Occipital lobe (tissue), 2 donors: Measurements from ENCODE around the gene LHPP. TPM values are rescaled to one million over a fixed set of nuclear protein-coding genes. Genes with fewer than 3 reads are reported as not detected.

ENCODE experiments used
- DNase-seq: peaks from one replicate; lab custom pipeline; 2025; lab: John Stamatoyannopoulos, UW
- total RNA-seq: library from RNA; depleted of rRNA; stranded (reverse); fragments of >200 nt; gene quantifications from one replicate; pipeline ENCODE4 v1.2.3, GENCODE V29; 2014

LHPP gene
- total RNA-seq, 1 donor from 2014 or later: 9.7 TPM

DNA sequence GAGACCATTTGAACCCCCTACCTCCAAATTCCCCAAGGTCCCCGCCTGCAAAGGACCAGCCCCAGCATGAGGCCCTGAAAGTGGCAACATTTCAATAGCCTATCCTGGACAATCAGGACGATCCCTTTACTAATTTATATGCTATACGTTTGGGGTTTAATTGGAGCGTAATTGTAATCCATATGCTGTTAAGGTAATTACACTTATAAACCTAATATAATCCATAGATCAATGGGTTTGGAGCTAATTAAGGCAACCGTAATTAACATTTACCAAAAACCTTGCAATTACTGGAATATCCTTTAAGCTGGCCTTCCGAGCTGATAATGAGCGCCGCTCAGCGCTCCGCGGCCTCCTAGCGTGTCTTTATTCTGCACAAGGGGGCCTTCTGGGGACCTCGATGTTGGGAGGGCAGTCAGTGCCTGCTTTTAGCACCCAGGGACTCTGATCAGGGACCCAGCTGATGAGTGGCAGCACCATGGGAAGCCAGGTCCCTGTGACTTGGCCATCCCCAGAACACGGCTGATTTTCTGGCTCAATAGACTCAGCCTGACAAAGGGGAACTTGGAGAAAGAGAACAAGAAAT, 91.2 kb downstream of the LHPP start:
- DNase-seq: no peak

DNA sequence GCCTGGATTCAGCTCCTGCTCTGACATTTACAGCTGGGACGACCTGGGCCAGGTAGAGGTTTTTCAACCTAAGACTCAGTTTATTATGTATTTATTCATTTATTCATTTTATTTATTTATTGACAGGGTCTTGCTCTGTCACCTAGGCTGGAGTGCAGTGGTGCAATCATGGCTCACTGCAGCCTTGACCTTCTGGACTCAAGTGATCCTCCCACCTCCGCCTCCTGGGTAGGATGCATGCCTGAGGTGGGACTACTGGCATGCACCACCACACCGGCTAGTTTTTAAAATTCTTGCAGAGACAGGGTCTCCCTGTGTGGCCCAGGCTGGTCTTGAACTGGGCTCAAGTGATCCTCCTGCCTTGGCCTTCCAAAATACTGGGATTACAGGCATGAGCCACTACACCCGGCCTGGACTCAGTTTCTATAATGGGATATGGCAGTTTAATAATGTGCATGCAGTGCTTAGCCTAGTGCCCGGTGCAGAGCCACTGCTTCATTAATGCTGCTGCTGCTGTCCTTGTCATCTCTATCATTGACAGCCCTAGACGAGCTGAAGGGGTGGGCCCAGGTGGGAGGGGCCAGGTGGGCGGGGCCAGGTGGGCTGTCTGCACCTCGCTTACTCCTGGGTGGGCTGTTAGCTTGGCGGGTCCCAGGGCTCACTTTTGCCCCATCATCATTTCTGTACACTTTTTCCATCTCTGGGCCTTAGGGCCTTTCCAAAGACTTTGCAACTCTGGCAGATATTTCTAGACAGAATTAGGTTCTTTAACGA, 92.6 kb downstream of the LHPP start:
- DNase-seq: no peak

DNA sequence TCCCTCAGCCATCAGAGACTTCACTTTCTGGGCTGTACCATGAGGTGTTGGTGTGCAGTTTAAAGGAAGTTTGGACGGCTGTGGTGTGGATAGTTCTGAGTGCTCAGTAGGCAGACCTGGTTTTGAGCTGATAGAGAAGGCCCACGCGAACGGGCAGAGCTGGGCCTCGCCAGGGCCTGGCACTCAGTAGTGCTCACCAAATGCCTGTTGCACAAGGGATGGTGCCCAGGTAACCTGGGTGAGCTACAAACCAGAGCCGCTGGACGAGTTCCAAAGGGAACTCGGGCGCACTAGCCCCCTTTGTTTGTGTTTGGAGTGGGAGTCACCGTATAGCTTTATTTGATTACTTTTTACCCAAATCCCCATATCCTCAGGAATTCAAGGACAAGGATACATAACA, 95.5 kb downstream of the LHPP start:
- no peak for DNase-seq

DNA sequence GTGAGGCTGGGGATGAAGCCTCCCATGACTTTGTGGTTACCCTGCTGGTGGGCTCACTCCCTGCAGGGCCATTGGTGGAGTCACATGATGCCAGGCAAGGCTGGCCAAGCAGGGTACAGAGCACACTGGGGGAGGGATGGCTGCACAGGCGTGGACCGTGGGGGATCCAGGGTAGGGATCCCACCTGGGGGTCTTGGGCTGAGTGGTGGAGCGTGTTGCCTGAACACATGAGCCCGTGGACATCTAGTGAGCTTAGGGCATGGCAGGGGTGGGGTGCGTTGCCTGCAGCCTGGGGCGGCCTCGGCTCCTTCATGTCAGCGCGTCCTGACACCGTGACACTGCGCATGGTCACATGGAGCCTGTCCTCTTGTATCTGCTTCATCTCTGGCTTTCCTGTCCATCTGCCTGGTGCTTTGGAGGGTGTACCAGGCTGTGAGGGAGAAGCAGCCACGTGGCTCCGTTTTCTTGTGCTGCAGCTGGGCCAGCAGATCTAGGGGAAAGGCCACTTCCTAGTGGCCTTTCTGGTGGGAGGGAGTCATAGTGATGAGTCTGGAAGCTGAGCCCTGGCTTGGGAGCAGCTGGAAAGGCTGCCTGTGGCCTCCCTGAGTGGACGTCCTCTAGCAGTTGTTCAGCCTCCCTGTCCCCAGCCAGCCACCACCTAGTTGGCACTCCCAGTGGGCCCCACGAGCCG, 96.2 kb downstream of the LHPP start:
- no peak for DNase-seq

DNA sequence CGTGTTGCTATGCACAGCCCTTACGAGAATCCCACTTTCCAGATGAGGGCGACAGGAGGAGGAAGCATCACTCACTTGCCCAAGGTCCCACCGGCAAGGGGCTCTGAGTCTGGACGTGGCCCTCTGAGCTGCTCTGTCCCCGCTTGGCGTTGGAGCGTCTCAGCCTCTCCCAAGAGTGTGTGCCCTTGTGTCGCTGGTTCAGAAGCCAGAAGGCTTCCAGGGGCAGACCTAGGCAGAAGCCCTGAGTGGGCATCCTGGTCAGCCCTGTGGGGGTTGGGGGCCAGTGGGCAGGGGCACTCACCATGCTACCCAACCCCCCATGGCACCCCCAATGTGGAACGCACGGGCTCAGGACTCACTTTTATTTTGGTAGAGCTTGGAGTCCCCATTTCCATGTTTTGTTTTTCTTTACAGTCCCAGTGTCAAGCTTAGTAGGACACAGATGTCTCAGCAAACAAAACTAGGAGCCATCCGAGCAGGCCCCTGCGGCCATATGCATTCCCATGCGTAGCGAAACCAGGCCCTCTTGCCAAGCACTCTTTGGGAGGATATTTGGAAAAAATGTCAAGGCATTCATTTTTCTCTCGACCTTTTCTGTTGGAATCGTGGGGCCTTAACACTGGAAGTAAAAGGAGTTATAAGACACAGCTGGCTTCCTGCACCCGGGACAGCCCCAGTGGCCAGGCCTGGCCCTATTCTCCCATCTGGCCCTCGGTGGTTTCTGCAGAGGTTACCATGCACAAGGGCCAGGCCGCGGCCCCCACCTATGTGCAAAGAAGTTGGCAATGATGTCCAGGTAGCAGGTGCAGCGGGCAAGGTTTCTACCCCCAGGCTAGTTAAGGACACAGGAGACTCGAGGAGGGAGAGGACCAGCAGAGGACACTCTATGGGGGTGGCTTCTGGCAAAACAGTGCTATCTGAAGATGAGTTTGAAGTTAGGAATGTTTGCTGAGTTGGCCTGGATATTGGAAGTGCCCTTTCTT, 97.0 kb downstream of the LHPP start:
- DNase-seq: no peak

DNA sequence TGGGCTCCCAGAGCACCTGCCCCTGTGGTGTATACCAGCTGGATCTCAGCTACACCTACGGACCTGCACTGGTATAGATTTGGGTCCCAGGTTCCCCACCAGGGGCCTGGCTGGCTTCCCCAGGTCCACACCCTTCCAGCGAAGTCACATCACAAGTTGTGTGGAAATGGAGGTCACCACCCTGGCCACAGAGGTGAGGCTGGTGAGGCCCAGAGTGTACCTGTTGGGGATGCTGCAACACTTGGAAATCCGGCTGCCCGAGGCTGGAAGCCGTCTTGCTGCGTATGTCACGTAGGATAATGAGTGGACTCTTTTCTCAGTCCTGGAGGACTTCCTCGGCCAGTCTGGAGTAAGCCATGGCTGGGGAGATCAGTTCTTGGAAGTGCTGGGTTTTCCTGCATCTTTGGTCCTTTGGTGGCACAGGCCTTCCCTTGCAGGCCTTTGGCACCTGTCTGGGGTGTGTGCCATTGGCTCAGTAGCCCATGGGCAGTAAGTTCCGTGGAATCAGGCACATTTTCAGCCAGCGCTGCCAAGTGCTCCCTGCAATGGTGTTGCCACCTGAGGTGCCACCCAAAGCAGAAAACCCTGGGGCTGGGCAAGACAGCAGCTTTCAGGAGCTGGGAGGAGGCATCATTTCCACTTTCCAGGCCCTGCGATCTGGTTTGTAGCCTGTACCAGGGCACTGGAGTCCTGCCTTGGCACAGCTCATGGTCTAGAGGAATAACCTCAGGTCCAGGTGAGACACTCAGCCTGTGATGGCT, 97.9 kb downstream of the LHPP start:
- no peak for DNase-seq

DNA sequence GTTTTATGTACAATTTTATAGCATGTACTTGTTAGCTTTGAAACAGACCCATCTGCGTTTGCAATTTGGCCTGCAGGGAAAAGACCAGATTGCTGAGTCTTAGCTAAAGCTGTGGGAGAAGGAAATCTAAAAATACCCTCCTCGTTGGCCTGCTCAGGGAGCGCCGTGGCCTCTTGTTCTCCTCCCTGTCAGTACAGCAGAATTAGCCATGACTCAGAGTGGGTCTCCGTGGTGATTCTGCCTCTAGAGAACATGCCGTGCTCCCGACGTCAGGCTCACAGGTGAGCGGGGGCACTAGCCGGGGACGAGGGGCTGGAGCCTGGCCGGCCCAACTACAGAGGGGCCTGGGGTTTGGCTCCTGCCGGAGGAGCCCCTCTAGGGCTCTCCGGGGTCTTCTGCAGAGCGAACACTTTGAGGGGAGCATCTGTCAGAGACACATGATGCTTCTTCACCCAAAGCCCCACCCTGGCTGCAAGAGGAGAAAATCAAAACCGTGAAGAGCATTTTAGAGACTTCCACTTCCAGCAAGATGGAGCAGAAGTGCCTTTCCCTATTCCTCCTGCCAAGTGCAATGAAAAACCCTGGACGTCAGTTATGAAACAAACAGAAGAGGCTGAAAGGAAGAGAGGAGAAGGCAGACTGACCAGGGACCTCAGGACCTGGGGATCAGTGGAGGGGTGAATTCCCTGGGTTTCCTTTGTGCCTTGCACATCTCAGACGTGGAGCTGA, 98.9 kb downstream of the LHPP start:
- peak; percentile 70 for DNase-seq

DNA sequence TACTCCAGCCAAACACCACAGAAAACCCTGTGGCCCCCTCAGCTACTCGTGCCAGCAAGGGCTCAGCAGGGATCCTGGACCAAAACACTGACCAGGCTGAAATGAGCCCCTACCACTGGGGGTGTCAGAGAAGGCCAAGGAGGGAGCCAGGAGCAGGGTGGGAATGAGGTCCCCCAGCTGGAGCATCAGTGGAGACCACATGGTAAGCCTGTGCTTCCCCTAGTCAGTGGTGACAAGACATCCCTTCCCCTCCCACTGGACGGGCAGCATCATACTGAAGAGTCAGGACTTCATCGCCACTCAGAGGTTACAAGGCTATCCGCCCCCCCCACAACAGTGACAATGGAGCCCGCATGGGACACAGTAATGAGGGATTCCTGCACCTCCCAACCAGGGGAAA, 99.6 kb downstream of the LHPP start:
- DNase-seq: no peak

DNA sequence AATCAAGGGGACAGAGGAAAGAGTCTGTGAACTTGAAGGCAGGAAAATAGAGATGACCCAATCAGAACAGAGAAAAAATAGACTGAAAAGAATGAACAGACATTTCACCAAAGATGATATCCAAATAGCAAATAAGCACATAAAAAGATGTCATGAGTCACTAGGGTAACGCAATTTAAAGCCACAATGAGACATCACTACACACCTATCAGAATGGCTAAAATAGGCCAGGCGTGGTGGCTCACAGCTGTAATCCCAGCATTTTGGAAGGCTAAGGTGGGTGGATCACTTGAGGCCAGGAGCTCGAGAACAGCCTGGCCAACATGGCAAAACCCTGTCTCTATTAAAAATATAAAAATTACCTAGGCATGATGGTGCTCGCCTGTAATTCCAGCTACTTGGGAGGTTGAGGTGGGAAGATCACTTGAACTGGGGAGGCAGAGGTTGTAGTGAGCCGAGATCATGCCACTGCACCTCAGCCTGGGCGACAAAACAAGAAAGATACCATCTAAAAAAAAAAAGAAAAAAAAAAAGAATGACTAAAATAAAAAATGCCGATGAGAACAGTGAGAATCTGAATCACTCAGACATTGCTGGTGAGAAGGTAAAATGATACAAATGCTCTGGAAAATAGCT, 100.9 kb downstream of the LHPP start:
- no peak for DNase-seq

DNA sequence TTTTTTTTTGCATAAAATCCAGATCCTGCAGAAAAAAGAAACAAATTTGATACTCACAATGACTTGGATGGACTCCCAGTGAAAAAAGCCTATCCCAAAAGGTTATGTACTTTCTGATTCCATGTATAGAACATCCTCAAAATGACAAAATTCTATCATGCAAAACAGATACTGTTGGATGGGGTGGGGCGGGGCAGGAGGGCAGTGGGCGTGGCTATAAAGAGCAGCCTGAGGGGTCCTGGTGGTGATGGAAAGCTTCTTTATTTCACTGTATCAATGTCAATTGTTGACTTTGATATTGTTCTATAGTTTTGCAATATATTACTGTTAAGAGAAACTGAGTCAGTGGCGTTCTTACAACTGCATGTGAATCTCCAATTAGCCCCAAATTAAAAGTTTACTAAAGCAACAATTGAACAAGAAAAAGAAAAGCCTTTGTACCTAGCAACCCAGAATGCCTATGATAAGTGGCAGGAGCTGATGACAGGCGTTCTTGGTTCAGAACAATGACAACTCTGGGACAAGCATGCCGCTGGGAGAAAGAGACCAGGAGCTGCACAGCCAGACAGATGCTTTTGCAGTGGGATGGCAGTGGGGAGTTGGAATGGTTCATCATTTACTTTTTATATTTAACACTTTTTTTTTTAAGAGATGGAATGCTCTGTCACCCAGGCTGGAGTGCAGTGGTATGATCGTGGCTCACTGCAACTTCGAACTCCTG, 101.9 kb downstream of the LHPP start:
- DNase-seq: no peak

DNA sequence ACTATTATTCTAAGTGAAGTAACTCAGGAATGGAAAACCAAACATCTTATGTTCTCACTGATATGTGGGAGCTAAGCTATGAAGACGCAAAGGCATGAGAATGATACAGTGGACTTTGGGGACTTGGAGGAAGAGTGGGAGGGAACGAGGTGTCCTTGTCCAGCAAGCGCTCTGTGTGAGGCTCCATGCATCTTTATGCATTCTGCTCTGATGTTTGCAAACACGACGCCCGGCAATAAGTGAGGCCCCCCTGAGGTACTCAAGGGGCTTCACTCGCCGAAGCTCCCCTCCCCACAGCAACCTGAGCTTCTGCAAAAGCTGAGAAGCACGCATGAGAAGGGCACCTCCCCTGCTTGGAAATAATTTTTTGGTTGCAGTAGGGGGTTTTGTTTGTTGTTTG, 103.3 kb downstream of the LHPP start:
- peak; percentile 10 for DNase-seq

DNA sequence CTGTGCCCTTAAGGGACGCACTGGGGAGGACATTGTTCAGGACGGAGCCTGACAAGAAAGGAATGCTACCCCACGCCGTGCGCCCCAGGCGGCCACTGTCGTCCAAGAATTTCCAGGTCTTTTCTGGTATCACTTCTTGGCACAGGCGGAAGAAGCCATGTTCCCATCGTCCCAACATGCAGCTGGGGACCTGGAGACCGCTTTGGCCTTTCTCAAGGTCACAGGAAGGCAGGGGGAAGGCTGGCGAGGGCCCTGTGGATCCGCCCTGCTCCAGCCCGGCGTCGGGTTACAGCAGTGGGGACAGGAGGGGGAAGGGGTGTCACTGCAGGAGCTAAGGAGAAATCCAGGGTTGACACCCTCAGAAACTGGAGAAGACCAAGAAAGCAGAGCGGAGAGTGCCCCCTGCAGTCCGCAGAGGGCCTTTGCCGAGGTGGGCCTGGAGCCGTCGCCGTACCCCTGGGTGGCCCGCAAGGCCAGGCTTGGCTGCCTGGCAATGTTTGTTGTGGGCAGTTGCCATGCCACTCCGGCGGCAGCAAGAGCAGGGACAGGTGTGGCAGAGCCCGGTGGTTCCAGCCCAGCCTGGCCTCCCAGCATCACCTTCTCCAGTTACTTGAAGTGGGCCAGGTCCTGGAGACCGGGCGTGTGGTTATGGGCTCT, 104.1 kb downstream of the LHPP start:
- no peak for DNase-seq

DNA sequence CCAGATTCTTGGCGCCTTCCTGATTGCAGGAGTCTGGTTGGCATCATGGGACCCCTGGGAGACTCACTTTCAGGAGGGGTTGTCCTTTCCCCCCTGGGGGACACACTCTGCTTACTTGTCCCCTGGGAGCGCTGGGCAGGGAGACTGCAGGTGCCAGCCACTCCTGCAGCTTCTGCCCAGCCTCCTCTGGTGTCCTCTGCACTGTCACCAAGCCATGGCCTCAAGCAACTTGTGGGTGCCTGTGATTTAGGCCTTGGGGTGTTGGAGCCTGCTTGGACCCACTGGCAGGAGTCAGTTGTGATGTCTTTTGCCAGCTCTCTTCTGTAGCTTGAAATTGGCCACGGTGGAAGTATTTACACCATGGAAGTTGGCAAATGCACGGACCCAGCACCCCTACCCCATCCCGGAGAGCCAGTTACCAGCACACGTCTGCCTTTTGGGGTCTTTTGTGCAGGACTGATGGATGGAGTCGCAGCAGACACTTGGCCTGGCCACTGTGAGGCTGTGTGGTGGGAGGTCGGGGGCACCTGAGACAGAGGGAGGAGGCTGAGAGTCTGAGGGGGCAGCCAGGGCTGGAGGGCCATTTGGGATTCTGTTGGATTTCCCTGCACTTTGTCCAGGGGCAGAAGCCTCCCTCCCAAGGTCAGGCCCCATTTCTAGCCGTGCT, 104.7 kb downstream of the LHPP start:
- DNase-seq: no peak

DNA sequence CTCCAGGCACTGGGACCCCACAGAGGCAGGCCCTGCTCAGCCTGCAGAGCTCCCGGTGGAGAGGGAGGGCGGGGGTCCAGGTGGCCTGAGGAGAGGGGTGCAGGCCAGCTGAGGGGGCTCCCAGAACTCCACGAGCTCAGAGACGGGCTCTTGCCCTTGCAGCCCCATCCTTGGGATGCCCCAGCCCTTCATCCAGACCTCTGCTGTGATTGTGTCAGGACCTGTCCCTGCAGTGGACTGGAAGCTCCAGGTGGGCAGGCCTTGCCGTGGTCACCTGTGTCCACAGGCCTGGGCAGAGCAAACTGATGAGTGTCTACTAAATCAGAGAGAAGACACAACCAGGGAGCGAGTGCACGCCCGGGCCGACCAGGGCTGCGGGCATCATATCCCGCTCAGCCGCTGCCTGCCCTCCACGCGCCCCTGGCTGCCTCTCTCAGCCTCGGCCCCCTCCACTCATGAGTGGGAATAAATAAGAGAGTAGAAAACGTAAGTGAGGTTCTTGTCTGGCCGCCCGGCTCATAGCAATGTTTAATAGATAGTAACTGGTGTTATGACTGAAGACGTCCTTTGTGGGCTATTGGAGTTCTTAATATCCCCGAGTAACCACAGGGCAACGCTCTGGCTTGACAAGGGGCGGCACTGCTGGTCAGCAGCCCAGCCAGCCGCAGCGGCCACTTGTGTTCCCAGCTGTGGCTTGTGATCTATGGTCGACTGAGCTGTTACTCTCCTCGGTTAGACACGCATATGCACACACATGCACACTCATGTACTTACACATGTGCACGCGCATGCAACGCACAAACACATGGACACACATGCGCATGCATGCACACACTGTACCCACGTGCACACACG, 105.6 kb downstream of the LHPP start:
- DNase-seq: peak; percentile 4

DNA sequence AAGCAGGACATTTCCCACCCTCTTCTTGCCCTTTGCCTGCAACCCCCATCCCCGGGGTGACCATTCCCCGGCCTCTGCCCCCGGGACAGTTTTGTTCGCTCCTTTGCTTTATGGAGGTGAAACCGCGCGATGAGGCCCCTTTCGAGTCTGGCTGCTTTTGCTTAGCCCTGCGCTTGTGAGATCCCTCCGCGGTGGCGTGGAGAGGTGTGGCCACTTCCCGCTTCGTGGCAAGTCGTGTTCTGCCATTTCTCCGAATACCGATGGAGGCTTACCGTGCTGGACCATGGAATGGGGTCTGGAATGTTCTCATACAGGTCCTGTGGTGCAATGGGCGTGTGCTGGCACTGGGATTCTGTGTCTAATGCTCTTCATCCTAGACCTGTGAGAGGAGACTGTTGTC, 106.7 kb downstream of the LHPP start:
- DNase-seq: no peak

DNA sequence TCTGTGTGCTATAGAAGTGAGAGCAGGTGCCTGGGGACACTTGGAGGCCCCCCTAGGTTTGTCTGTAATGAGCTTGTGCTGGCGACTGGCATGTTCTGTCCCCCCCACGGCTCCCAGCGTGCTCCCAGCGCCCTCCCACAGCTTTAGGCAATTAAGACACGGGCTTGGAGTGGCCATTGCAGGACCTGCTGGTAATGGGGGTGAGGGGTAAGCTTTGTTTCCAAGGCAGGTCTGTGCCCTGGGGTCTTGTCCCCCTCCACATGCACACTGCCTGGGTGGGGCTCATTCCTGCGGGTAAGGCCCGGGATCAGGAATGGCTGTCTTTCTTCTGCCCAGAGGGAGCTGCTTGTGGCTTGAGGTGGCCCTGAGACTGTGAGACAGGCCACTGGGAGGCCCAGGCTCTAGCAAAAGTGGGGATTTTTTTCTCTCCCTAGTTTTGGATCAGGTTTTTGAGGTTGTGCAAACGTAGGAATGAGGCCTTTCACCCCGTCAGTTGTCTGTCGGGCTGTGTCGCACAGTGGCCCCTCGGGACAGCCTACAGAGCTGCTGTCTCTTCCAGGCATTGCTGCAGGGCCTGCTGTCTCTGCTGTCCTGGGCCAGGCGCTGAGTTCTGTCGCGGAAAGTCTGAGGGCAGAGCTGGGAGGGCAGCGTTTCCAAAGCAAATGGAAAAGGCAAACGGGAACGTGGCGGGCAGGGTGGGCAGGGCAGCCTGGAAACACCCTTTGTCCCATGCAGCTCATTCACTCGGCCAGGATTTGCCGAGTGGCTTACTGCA, 107.4 kb downstream of the LHPP start:
- no peak for DNase-seq
